Caco-2 (cell line): ENCODE data around the gene TFAP2E. TPM values are rescaled to one million over a fixed set of nuclear protein-coding genes. Genes with fewer than 3 reads are reported as not detected.
A peak's percentile ranks its signal among the peaks of the same experiment; 100 is the strongest.
"Not testable (repeated sequence)": the region's sequence is repeated elsewhere in the genome, so short reads cannot be mapped to it uniquely, and the experiment has no call there.

Experiments used
- BruUV-seq: library from RNA; stranded (reverse); fragments of 400-500 nt; replicated peaks from 2 replicates; lab custom pipeline; 2021; lab: Mats Ljungman, UMichigan
- CTCF ChIA-PET: fragments of 300-600 bp; sonication (Branson Sonifier 250); formaldehyde crosslinking; loops from one replicate; lab custom pipeline; 2022; ENCODE audit warnings: antibody characterized with exemption; lab: Charles Lee
- POLR2A ChIA-PET: fragments of 300-600 bp; sonication (Branson Sonifier 250); formaldehyde crosslinking; loops from one replicate; lab custom pipeline; 2022; ENCODE audit warnings: antibody characterized with exemption; lab: Charles Lee
- DNase-seq, 2 experiments: peaks; one replicate each; pipeline versions ENCODE4 v3.0.0 to v3.0.0-alpha.2; 2020 to 2022
- H3K27me3 ChIP-seq: replicated peaks from 2 replicates; pipeline ENCODE4 v1.6.0; 2011; ENCODE audit warnings: low read length; ENCODE audit not compliant: control insufficient read depth, insufficient read depth
- H3K36me3 ChIP-seq: 2 replicates; pipeline ENCODE4 v1.5.1; 2011; ENCODE audit warnings: low read length; ENCODE audit not compliant: control insufficient read depth, insufficient read depth
- H3K4me1 ChIP-seq: fragments of 250-450 bp; sonication (Bioruptor Pico); 2 replicates; pipeline ENCODE4 v1.5.1; 2020; ENCODE audit warnings: mild to moderate bottlenecking
- H3K4me3 ChIP-seq: 2 replicates; pipeline ENCODE4 v1.5.1; 2011; ENCODE audit warnings: low read depth, mild to moderate bottlenecking, control low read depth, low read length
- H3K9me3 ChIP-seq: fragments of 250-450 bp; sonication (Bioruptor Pico); 2 replicates; pipeline ENCODE4 v1.5.1; 2020; ENCODE audit warnings: mild to moderate bottlenecking, moderate library complexity
- H3K27ac Mint-ChIP-seq: one replicate; pipeline ENCODE4 v1.8.0; 2022; ENCODE audit warnings: mixed read lengths; ENCODE audit not compliant: unreplicated experiment
- H3K27me3 Mint-ChIP-seq: one replicate; pipeline ENCODE4 v1.8.0; 2022; ENCODE audit warnings: mixed read lengths; ENCODE audit not compliant: insufficient read depth, unreplicated experiment
- H3K36me3 Mint-ChIP-seq: one replicate; pipeline ENCODE4 v1.8.0; 2022; ENCODE audit warnings: mild to moderate bottlenecking, mixed read lengths; ENCODE audit not compliant: insufficient read depth, unreplicated experiment
- H3K4me1 Mint-ChIP-seq: one replicate; pipeline ENCODE4 v1.8.0; 2022; ENCODE audit warnings: low read depth, mixed read lengths; ENCODE audit not compliant: unreplicated experiment
- H3K4me3 Mint-ChIP-seq: one replicate; pipeline ENCODE4 v1.8.0; 2022; ENCODE audit warnings: mild to moderate bottlenecking, moderate library complexity, mixed read lengths; ENCODE audit not compliant: unreplicated experiment
- H3K9me3 Mint-ChIP-seq: one replicate; pipeline ENCODE4 v1.8.0; 2022; ENCODE audit warnings: mixed read lengths; ENCODE audit not compliant: unreplicated experiment
- intact Hi-C: fragments of 100-400 bp; cut with micrococcal nuclease; formaldehyde crosslinking; loops from one replicate; pipeline ENCODE4 v1.10.0; 2022; ENCODE audit not compliant: unreplicated experiment
- total RNA-seq: library from RNA; stranded (reverse); gene quantifications from 2 replicates; pipeline ENCODE4 v1.2.3, GENCODE V29; 2022
- TF ChIP-seq, protein P1 (sequence below), 2 experiments: fragments of 200-600 bp in 1 of 2; IDR thresholded peaks; 1 replicate in 1 of 2; 2 replicates in 1 of 2; pipeline versions ENCODE4 v1.5.1 to v1.8.0; 2011 to 2022; ENCODE audit warnings: antibody characterized with exemption in 1 of 2, control low read depth in 1 of 2, inconsistent platforms in 1 of 2, low read depth in 1 of 2, low read length in 1 of 2, mild to moderate bottlenecking in 1 of 2, moderate library complexity in 1 of 2; ENCODE audit not compliant: insufficient read depth in 1 of 2, severe bottlenecking in 1 of 2, unreplicated experiment in 1 of 2

TFAP2E gene
- total RNA-seq, 1 experiment from 2014 or later, result 3.4 TPM

DNA sequence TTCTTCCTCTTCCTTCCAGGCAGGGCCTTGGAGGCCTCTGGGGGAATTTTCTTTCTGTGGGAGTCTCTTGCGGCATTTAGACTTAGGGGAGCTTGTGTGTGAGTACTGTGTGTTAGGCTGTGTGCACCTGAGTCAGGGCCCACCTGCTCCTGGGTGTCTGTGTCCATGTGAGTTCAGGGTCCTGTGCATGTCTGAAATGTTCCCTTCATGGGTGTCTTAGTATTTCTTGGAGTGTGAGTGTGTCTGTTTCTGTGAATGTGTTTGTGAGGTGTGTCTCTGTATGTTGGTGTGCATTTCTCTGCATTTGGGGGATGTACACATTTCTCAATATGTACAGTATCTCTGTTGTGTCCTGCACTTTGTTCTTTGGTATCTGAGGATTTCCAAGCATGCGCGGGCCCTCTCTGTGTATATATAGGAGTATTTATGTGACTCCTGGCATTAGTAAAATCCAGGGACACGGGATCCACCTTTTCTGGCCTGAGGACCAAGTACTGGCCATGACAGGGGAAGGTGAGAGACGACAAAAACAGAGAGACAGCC, 2.4 kb downstream of the TFAP2E start:
- Mint-ChIP-seq H3K27me3 (no peaks in the 10 kb centered on the region), H3K9me3 (no peaks in the 10 kb centered on the region), H3K27ac (peak overlapping the region; percentile 92), H3K36me3 (peaks cover 6% of the 10 kb centered on the region), H3K4me1 (peaks cover 14% of the 10 kb centered on the region), H3K4me3 (peak overlapping the region; percentile 69)
- ChIA-PET CTCF (no interaction called here), POLR2A (no interaction called here)
- no peaks in the 10 kb centered on the region for H3K9me3 ChIP-seq
- TF ChIP-seq, protein P1, sequence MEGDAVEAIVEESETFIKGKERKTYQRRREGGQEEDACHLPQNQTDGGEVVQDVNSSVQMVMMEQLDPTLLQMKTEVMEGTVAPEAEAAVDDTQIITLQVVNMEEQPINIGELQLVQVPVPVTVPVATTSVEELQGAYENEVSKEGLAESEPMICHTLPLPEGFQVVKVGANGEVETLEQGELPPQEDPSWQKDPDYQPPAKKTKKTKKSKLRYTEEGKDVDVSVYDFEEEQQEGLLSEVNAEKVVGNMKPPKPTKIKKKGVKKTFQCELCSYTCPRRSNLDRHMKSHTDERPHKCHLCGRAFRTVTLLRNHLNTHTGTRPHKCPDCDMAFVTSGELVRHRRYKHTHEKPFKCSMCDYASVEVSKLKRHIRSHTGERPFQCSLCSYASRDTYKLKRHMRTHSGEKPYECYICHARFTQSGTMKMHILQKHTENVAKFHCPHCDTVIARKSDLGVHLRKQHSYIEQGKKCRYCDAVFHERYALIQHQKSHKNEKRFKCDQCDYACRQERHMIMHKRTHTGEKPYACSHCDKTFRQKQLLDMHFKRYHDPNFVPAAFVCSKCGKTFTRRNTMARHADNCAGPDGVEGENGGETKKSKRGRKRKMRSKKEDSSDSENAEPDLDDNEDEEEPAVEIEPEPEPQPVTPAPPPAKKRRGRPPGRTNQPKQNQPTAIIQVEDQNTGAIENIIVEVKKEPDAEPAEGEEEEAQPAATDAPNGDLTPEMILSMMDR (IDR thresholded peaks at IDR 0.05; ENCODE audit: insufficient read depth in 1 of 2, low read depth in 1 of 2, low read length in 1 of 2, severe bottlenecking in 1 of 2, unreplicated experiment in 1 of 2), result no peak
- H3K4me1 ChIP-seq, result peaks cover 27% of the 10 kb centered on the region
- H3K27me3 ChIP-seq, result no peaks in the 10 kb centered on the region
- BruUV-seq, result no TSS peak
- no peaks in the 10 kb centered on the region for H3K36me3 ChIP-seq
- intact Hi-C loops, result no loop called here
- DNase-seq, result peak; percentile 58 to 67
- H3K4me3 ChIP-seq, result no peak overlapping the region

DNA sequence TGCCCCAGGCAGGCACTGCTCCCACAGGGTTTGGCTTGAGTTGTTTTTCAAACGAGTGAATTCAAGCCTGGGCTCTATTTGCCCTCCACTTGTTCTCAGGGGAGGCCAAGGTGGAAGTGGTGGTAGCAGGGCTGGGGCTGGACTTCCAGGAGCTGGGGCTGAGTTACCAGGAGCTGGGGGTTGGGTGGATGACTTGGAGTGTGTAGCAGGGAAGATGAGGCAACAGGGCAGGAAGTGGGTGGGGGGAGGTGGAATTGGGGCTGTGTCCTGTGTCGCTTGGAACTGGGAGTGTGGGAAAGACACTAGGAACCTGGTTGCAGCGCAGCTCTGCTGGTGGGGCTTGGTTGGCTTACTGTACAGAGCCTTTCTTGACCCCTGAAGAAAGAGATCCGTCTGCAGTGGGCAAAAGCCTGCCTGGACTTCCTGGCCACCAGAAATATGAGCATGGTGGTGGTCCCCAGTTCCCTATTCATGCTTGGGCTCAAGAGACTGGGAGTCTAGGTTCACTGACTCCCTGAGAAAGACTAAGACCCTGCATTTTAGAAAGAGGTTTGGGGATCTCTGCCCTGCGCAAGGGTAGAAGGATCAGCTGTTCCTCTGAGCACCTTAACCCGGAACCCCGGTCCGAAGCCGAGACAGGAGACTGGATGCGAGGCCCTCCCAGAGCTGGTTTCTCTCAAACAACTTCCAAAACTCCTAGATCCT, 3.1 kb downstream of the TFAP2E start:
- TF ChIP-seq, protein P1 (IDR thresholded peaks at IDR 0.05; ENCODE audit: insufficient read depth in 1 of 2, low read depth in 1 of 2, low read length in 1 of 2, severe bottlenecking in 1 of 2, unreplicated experiment in 1 of 2), result no peak
- ChIA-PET CTCF (no interaction called here), POLR2A (no interaction called here)
- Histone ChIP-seq H3K4me3 (no peak overlapping the region), H3K36me3 (no peaks in the 10 kb centered on the region), H3K27me3 (no peaks in the 10 kb centered on the region), H3K9me3 (no peaks in the 10 kb centered on the region), H3K4me1 (peaks cover 27% of the 10 kb centered on the region)
- peak in 1 of 2 experiments; percentile 25 for DNase-seq
- H3K27ac Mint-ChIP-seq, result peak overlapping the region; percentile 92
- no peaks in the 10 kb centered on the region for H3K27me3 Mint-ChIP-seq
- TSS peak; percentile 59 for BruUV-seq
- intact Hi-C loops, result no loop called here
- H3K4me3 Mint-ChIP-seq, result peak overlapping the region; percentile 69
- H3K36me3 Mint-ChIP-seq, result peaks cover 6% of the 10 kb centered on the region
- peaks cover 11% of the 10 kb centered on the region for H3K4me1 Mint-ChIP-seq
- no peaks in the 10 kb centered on the region for H3K9me3 Mint-ChIP-seq

DNA sequence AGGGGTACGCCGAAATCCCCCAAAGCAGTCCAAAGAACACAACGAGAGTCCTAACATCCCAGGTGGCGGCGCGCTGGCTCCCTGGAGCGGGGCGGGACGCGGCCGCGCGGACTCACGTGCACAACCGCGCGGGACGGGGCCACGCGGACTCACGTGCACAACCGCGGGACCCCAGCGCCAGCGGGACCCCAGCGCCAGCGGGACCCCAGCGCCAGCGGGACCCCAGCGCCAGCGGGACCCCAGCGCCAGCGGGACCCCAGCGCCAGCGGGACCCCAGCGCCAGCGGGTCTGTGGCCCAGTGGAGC, 3.6 kb downstream of the TFAP2E start:
- H3K36me3 ChIP-seq, H3K36me3 Mint-ChIP-seq, H3K4me3 Mint-ChIP-seq, H3K27me3 Mint-ChIP-seq, CTCF ChIA-PET, BruUV-seq, POLR2A ChIA-PET, H3K9me3 ChIP-seq, intact Hi-C loops, DNase-seq, H3K9me3 Mint-ChIP-seq, H3K27me3 ChIP-seq, H3K4me3 ChIP-seq: not testable (repeated sequence)
- peaks cover 11% of the 10 kb centered on the region for H3K4me1 Mint-ChIP-seq
- peak overlapping the region; percentile 92 for H3K27ac Mint-ChIP-seq
- H3K4me1 ChIP-seq, result peaks cover 27% of the 10 kb centered on the region
